ENCODE results near the gene MIF.
A peak's percentile ranks its signal among the peaks of the same experiment; 100 is the strongest.
"Not testable (repeated sequence)": the region's sequence is repeated elsewhere in the genome, so short reads cannot be mapped to it uniquely, and the experiment has no call there.

MIF gene

GRCh38 chr22:23858484-23858815, 35.7 kb upstream of the MIF start:
- DNase-seq (ENCODE audit: low read depth), result no peak
- no peak for TF ChIP-seq CTCF (IDR thresholded peaks at IDR 0.05; ENCODE audit: control insufficient read depth, insufficient read depth, low read depth, low read length, missing control alignments)
- peak overlapping the region; percentile 69 for H3K4me3 ChIP-seq (ENCODE audit: control insufficient read depth, low read depth, low read length)

GRCh38 chr22:23859201-23859600, 35.0 kb upstream of the MIF start:
- no peak for TF ChIP-seq CTCF (IDR thresholded peaks at IDR 0.05; ENCODE audit: control insufficient read depth, insufficient read depth, low read depth, low read length, missing control alignments)
- no peak for DNase-seq (ENCODE audit: low read depth)
- H3K4me3 ChIP-seq (ENCODE audit: control insufficient read depth, low read depth, low read length), result no peak overlapping the region

- not testable (repeated sequence) for H3K4me3 ChIP-seq (ENCODE audit: control insufficient read depth, low read depth, low read length); DNase-seq (ENCODE audit: low read depth)
These were observed 34.0 kb upstream of the MIF start for GRCh38 chr22:23860187-23860586.

- TF ChIP-seq CTCF (IDR thresholded peaks at IDR 0.05; ENCODE audit: control insufficient read depth, insufficient read depth, low read depth, low read length, missing control alignments), result peak; percentile 69
- no peak for DNase-seq (ENCODE audit: low read depth)
- H3K4me3 ChIP-seq (ENCODE audit: control insufficient read depth, low read depth, low read length), result no peak overlapping the region
These were observed 32.1 kb upstream of the MIF start for GRCh38 chr22:23862103-23862502.

- DNase-seq (ENCODE audit: low read depth); H3K4me3 ChIP-seq (ENCODE audit: control insufficient read depth, low read depth, low read length): not testable (repeated sequence)
These were observed 29.6 kb upstream of the MIF start for GRCh38 chr22:23864499-23865154.

DNA sequence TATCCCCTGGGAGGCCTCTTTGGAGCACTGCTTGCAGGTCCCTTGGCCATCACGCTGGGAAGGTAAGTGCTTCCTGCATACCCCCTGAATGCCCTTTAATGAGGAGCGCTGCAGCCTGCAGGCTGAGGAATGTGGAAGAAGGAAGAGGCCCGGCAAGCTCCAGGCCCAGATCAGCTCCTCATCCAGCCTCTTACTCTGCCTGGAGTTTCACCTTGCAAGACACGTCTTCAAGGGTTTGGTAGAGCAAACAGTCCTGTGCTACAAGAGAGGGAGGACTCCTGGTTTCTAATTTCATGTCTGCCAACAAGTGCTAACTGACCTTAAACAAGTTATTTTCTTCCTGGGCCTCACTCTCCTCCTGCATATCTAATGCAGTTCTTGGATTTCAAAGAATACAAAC, 25.6 kb upstream of the MIF start:
- no peak overlapping the region for H3K4me3 ChIP-seq (ENCODE audit: control insufficient read depth, low read depth, low read length)
- DNase-seq (ENCODE audit: low read depth), result no peak
- no peak for TF ChIP-seq CTCF (IDR thresholded peaks at IDR 0.05; ENCODE audit: control insufficient read depth, insufficient read depth, low read depth, low read length, missing control alignments)

GRCh38 chr22:23874871-23875270, 19.3 kb upstream of the MIF start:
- TF ChIP-seq CTCF (IDR thresholded peaks at IDR 0.05; ENCODE audit: control insufficient read depth, insufficient read depth, low read depth, low read length, missing control alignments), result no peak
- no peak for DNase-seq (ENCODE audit: low read depth)
- H3K4me3 ChIP-seq (ENCODE audit: control insufficient read depth, low read depth, low read length), result no peak overlapping the region

DNA sequence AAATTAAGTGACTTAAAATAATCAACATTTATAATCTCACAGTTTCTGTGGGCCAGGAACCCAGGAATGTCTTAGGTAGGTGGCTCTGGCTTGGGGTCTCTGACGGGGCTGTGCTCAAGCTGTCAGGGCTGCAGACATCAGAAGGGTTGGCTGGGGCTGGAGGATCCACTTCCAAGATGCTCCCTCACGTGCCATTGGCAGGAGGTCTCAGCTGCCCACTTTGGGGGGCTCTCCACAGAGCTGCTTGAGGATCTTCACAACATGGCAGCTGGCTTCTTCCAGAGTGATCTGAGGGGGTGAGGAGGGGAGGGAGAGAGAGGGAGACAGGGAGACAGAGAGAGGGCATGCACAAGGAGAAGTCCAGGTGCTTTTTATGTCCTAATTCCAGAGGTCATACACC, 18.4 kb upstream of the MIF start:
- no peak overlapping the region for H3K4me3 ChIP-seq (ENCODE audit: control insufficient read depth, low read depth, low read length)
- no peak for TF ChIP-seq CTCF (IDR thresholded peaks at IDR 0.05; ENCODE audit: control insufficient read depth, insufficient read depth, low read depth, low read length, missing control alignments)
- no peak for DNase-seq (ENCODE audit: low read depth)

All from AG09309 (cell line).